OCI-LY1 (cell line): ENCODE measurements around the gene PDZRN3.

Experiments used
- H2AFZ ChIP-seq: fragments of 200-600 bp; sonication (generic), shearing (Covaris generic); 2 replicates; pipeline ENCODE4 v1.6.0; 2014; ENCODE audit warnings: antibody characterized with exemption, mild to moderate bottlenecking, low read length
- H3F3A ChIP-seq: fragments of 200-600 bp; sonication (generic), shearing (Covaris generic); 2 replicates; pipeline ENCODE4 v1.6.0; 2014; ENCODE audit warnings: mild to moderate bottlenecking, antibody characterized with exemption, low read length, moderate library complexity; ENCODE audit not compliant: insufficient read depth
- H3K27ac ChIP-seq: fragments of 200-600 bp; sonication (generic); 2 replicates; pipeline ENCODE4 v1.5.1; 2014; ENCODE audit warnings: low read length, mixed run types, mild to moderate bottlenecking, low read depth; ENCODE audit not compliant: poor library complexity, severe bottlenecking
- H3K27me3 ChIP-seq: fragments of 200-600 bp; sonication (generic); 2 replicates; pipeline ENCODE4 v1.6.0; 2014; ENCODE audit warnings: antibody characterized with exemption, mild to moderate bottlenecking, low read length, moderate library complexity; ENCODE audit not compliant: insufficient read depth
- H3K36me3 ChIP-seq: fragments of 200-600 bp; sonication (generic); 2 replicates; pipeline ENCODE4 v1.6.1; 2014; ENCODE audit warnings: mild to moderate bottlenecking, antibody characterized with exemption, low read length, moderate library complexity, mixed read lengths; ENCODE audit not compliant: insufficient read depth
- H3K4me1 ChIP-seq: fragments of 200-600 bp; sonication (generic); 2 replicates; pipeline ENCODE4 v1.5.1; 2014; ENCODE audit warnings: mild to moderate bottlenecking, low read length, moderate library complexity; ENCODE audit not compliant: insufficient read depth, severe bottlenecking
- H3K4me2 ChIP-seq: fragments of 200-600 bp; sonication (generic), shearing (Covaris generic); 2 replicates; pipeline ENCODE4 v1.6.1; 2014; ENCODE audit warnings: low read length
- H3K4me3 ChIP-seq: fragments of 200-600 bp; sonication (generic); 2 replicates; pipeline ENCODE4 v1.5.1; 2014; ENCODE audit warnings: low read length, low read depth, mild to moderate bottlenecking, mixed read lengths; ENCODE audit not compliant: poor library complexity, severe bottlenecking
- H3K79me2 ChIP-seq: fragments of 200-600 bp; shearing (Covaris generic); 2 replicates; pipeline ENCODE4 v1.6.1; 2016; ENCODE audit warnings: mixed run types, low read length, mixed read lengths; ENCODE audit not compliant: insufficient read depth
- H3K9ac ChIP-seq: fragments of 200-600 bp; sonication (generic), shearing (Covaris generic); 2 replicates; pipeline ENCODE4 v1.6.1; 2014; ENCODE audit warnings: mild to moderate bottlenecking, low read length, mixed read lengths
- H3K9me2 ChIP-seq: fragments of 200-600 bp; sonication (generic), shearing (Covaris generic); 2 replicates; pipeline ENCODE4 v1.6.1; 2014; ENCODE audit warnings: low read depth, mild to moderate bottlenecking, low read length, mixed read lengths
- H3K9me3 ChIP-seq: fragments of 200-600 bp; shearing (Covaris generic); 2 replicates; pipeline ENCODE4 v1.6.1; 2014; ENCODE audit warnings: low read length, mixed read lengths
- H4K20me1 ChIP-seq: fragments of 200-600 bp; sonication (generic), shearing (Covaris generic); 2 replicates; pipeline ENCODE4 v1.6.0; 2016; ENCODE audit warnings: mild to moderate bottlenecking, low read length; ENCODE audit not compliant: insufficient read depth
- CTCF ChIP-seq: fragments of 200-600 bp; sonication (generic), shearing (Covaris generic); IDR thresholded peaks from 2 replicates; pipeline ENCODE4 v1.5.1; 2017; ENCODE audit warnings: mild to moderate bottlenecking, antibody characterized with exemption, low read length, moderate library complexity, mixed read lengths
- EZH2 ChIP-seq: fragments of 200-600 bp; sonication (generic), shearing (Covaris generic); IDR thresholded peaks from 2 replicates; pipeline ENCODE4 v1.8.0; 2017; ENCODE audit warnings: borderline replicate concordance, mixed run types, mild to moderate bottlenecking, antibody characterized with exemption, low read length, moderate library complexity, mixed read lengths

The PDZRN3 gene

GRCh38 chr3:73555076-73555475 is 69.7 kb downstream of the PDZRN3 start:
- no peaks in the 10 kb centered on the region for H3K36me3 ChIP-seq

GRCh38 chr3:73552700-73553099 is 72.0 kb downstream of the PDZRN3 start:
- Histone ChIP-seq H3K9me2 (no peaks in the 10 kb centered on the region), H3K4me3 (no peak overlapping the region), H3F3A (no peaks in the 10 kb centered on the region), H3K27me3 (peaks cover 4% of the 10 kb centered on the region; the same call in 1 of the 2 replicates), H3K9me3 (no peaks in the 10 kb centered on the region), H3K36me3 (no peaks in the 10 kb centered on the region), H2AFZ (no peak overlapping the region), H4K20me1 (no peaks in the 10 kb centered on the region), H3K4me1 (no peaks in the 10 kb centered on the region), H3K79me2 (no peaks in the 10 kb centered on the region), H3K9ac (no peak overlapping the region), H3K27ac (no peak overlapping the region), H3K4me2 (no peak overlapping the region)
- TF ChIP-seq CTCF: no peak
- no peak for TF ChIP-seq EZH2

More at GRCh38 chr3:73555076-73555475, 69.7 kb downstream of the PDZRN3 start:
- H3F3A ChIP-seq: no peaks in the 10 kb centered on the region
- H3K27me3 ChIP-seq: peaks cover 4% of the 10 kb centered on the region; the same call in 1 of the 2 replicates
- no peaks in the 10 kb centered on the region for H3K9me3 ChIP-seq
- no peaks in the 10 kb centered on the region for H3K9me2 ChIP-seq
- H3K27ac ChIP-seq: no peak overlapping the region
- no peaks in the 10 kb centered on the region for H3K4me1 ChIP-seq
- no peak overlapping the region for H3K9ac ChIP-seq
- no peak for TF ChIP-seq EZH2
- TF ChIP-seq CTCF: no peak
- H3K4me2 ChIP-seq: no peak overlapping the region
- no peaks in the 10 kb centered on the region for H3K79me2 ChIP-seq
- no peaks in the 10 kb centered on the region for H4K20me1 ChIP-seq
- H2AFZ ChIP-seq: no peak overlapping the region
- H3K4me3 ChIP-seq: no peak overlapping the region

GRCh38 chr3:73550032-73550431 is 74.7 kb downstream of the PDZRN3 start:
- H3K4me2 ChIP-seq: no peak overlapping the region
- no peaks in the 10 kb centered on the region for H3K9me3 ChIP-seq
- no peak overlapping the region for H2AFZ ChIP-seq
- no peaks in the 10 kb centered on the region for H4K20me1 ChIP-seq
- TF ChIP-seq EZH2 (no peak), CTCF (no peak)
- no peak overlapping the region for H3K27ac ChIP-seq
- no peaks in the 10 kb centered on the region for H3K36me3 ChIP-seq
- H3K9me2 ChIP-seq: no peaks in the 10 kb centered on the region
- no peaks in the 10 kb centered on the region for H3K79me2 ChIP-seq
- no peak overlapping the region for H3K4me3 ChIP-seq
- no peak overlapping the region for H3K9ac ChIP-seq
- no peaks in the 10 kb centered on the region for H3K4me1 ChIP-seq
- H3F3A ChIP-seq: no peaks in the 10 kb centered on the region
- H3K27me3 ChIP-seq: peaks cover 4% of the 10 kb centered on the region; the same call in 1 of the 2 replicates
